ENCODE measurements around the gene IFFO2.
"Not testable (repeated sequence)": the region's sequence is repeated elsewhere in the genome, so short reads cannot be mapped to it uniquely, and the experiment has no call there.

IFFO2 gene

DNA sequence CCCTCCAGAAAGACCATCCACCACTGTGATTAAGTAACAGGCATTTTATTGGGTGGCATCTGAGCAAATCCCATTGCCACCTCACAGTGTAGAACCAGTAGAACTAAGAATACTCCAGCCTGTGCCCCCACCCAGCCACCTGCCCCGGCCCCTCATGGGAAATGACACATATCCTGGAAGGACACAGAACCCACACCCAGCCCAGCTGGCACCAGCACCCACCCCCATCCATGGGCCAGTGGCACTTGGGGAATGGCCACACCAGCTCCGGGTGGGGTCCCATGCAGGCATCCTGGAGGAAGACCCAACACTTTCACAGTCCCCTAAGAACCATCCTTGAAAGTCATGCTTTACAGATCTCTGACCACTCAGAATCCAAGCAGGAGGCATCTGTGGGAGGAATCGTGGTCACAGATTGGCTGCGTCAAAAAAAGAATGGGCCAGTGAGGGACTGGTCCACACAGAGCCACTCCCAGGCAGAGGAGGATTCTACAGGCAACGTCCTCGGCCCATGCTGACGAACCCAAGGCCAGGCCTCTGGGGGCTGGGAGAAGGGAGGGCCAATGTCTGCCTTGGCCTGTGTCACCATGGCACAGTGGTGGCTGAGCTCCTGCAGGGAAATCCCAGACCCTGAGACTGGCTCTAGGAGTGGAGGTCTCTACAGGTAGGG lies 84.9 kb downstream of the IFFO2 start:
- no peak for FAIRE-seq

GRCh38 chr1:18870957-18871356 lies 85.5 kb downstream of the IFFO2 start:
- FAIRE-seq: no peak

GRCh38 chr1:18870595-18870865 lies 85.9 kb downstream of the IFFO2 start:
- not testable (repeated sequence) for FAIRE-seq

DNA sequence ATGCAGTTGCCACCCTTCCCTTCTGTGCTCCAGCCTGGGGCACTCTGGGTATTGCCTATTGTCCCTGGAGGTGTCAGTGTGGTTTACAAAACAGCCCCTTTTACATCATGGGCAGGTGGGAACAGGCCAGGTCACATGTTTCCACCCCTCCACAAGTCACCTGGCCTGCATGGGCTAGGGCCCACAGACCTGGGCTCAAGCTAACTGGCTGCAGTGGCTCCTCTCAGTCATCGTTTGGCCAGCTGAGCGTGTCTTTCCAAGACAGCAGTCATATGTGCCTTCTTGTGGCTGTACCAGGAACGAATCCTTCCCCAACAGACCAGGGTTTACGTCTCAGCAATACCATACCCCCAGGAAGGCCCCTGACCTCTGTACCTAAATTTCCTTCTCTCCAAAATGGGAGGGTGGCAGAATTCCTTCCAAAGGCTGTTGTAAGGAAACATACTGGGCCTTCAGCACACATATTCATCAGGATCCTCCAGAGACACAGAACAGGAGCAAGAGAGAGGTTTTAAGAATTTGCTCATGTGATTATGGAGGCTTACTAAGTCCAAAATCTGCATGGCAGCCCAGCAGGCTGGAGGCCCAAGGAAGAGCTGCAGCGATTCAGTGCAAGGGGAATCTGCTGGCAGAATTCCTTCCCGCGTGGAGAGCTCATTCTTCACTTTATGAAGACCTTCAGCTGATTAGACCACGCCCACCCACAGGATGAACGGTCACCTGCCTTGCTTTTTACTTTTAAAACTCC lies 86.5 kb downstream of the IFFO2 start:
- FAIRE-seq: no peak

DNA sequence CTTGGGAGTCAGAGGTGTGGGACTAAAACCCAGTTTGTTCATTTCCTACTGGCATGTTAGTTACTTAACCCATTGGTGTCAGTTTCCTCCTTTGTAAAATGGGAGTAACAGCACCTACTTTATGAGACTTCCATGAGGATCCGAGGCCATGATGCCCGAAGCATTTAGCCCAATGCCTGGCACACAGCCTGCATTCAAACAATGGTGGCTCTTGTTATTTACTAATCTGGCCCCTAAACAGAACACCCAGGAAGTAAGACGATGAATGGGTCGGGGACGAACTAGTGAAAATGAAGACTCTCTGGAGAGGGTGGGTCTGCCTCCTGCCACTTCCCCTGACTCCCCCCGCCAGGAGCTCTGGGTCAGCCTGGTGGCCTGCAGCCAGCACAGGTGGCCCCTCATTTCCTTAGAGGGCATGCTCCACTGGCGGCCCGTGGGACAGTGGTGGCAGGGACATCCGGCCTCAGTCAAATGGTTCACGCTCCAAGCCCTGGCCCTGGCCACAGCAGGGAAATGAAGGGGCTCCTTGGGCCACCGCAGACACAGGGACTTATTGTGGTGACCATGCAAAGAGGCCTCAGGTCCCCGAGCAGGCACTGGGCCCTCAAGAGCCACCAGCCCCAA lies 87.6 kb downstream of the IFFO2 start:
- FAIRE-seq: no peak

DNA sequence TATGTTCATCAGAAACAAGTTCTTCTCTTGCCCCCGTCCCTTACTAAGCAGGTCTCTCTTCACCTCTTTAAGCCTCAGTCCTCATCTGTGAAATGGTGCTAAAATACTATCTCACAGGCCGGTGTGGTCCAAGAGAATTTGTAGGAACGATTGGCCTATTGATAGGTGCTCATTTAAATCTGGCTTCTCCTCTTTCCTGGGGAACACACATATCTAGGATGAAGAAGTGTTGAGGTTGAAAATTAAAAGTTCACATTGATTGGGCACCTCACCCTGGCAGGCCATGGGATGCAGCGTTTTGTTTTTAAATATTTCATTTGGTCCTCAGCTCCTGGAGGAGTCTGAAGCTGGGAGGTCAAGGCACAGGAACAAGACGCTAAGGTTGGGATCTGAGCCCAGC lies 88.1 kb downstream of the IFFO2 start:
- no peak for FAIRE-seq

GRCh38 chr1:18866846-18867245 lies 89.6 kb downstream of the IFFO2 start:
- no peak for FAIRE-seq

DNA sequence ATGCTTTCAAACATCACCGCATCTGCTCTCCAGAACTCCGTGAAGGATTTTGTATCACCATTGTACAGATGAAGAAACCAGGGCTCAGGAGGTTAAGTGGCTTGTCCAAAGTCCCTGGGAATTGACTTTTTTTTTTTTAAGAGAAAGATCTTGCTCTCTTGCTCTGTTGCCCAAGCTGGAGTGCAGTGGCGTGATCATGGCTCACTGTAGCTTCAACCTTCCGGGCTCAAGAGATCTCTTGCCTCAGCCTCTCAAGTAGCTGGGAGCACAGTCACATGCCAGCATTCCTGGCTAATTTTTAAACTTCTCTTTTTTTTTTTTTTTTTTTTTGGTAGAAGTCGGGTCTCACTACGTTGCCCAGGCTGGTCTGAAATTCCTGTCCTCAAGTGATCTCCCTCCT lies 90.2 kb downstream of the IFFO2 start:
- no peak for FAIRE-seq

GRCh38 chr1:18865176-18865575 lies 91.3 kb downstream of the IFFO2 start:
- no peak for FAIRE-seq

DNA sequence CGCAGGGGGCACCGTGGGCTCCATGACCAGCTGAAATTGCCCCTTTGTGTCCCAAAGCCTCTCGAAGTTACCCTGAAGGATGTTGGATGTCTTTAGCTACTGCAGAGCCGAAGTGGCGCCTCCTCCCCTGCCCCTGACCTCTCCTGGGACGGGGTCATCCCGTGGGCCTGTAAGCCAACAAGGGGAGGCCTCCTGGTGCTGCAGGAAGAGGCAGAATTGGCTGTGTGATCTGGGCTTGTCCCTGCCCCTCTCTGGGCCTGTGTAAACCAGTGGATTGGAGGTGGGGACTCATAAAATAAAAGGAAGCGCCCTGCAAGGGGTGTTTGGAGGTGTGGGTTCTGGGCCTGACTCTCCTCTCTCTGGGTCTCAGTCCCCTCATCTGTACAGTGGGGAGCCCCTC lies 94.9 kb downstream of the IFFO2 start:
- no peak for FAIRE-seq

DNA sequence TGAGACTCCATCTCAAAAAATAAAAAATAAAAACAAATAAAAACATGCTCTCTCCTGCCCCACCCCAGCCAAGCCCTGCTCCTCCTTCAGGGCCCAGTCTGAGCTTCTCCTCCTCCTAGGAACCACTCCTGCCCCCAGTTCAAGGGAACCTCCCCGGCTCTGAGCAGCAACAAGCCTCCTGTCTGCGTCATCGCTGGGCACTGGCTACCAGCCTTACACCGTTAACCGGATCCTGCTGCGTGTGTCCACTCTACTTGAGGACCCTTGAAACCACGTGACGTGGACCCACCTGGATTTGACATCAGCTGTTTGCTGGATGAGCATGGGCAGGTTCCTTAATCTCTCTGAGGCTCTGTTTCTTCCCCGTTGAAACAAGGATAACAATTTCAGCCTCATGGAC lies 95.4 kb downstream of the IFFO2 start:
- FAIRE-seq: no peak

GRCh38 chr1:18859560-18859959 lies 96.9 kb downstream of the IFFO2 start, which contains the start of gene TAS1R2:
TAS1R2 (minus strand) TSS chr1:18859660; CDS start chr1:18859660, 0 bp downstream.
- FAIRE-seq: no peak

- FAIRE-seq: no peak
Measured at GRCh38 chr1:18858070-18858688, 98.3 kb downstream of the IFFO2 start.

DNA sequence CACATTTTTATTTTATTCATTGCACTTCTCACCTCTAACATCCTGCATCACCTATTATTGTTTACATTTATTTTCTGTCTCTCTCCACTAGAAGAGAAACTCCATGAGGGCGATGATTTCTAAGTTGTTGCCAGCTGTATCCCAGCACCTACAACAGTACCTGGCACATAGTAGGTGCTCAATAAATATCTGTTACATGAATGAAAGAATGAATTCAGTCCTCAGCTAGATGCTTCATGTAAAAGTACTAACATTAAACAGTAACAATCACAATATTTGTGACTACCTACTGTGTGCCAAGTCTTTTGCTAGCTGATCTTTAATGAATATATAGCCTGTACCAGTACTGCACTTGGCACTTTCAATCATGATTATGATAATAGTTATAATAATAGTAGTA lies 100.0 kb downstream of the IFFO2 start:
- no peak for FAIRE-seq

GRCh38 chr1:18855573-18855972 lies 100.9 kb downstream of the IFFO2 start:
- FAIRE-seq: no peak

GRCh38 chr1:18854331-18855025 lies 102.0 kb downstream of the IFFO2 start:
- FAIRE-seq: no peak
